NCI-H345 (cell line): Measurements from ENCODE around the gene PXN.

Source experiments
- DNase-seq: peaks from one replicate; lab custom pipeline; 2025; lab: John Stamatoyannopoulos, UW

Gene PXN

GRCh38 chr12:120172053-120172452 is 93.5 kb downstream of the PXN start:
- no peak for DNase-seq

- DNase-seq = no peak
Observed at GRCh38 chr12:120170631-120171030, 94.9 kb downstream of the PXN start.

GRCh38 chr12:120169946-120170345 is 95.6 kb downstream of the PXN start:
- DNase-seq = no peak

DNA sequence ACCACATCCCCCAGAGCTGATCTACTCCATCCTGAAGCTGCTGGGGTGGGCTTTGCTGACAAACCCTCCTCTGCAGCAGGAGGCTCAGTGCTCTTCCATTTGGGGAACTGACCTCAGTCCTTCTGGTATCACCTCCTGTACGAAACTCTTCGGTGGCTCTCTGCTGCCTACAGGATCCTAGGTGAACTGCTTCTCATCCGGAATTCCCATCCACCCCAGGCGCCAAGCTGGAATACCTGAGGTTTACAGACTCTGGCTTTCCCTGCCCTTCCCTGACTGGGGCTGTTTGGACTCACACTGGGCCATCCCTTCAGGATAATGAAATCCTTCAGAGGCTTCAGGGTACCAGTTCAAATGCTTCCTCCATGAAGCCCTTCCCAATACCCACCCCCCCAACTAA is 97.2 kb downstream of the PXN start:
- DNase-seq = no peak

DNA sequence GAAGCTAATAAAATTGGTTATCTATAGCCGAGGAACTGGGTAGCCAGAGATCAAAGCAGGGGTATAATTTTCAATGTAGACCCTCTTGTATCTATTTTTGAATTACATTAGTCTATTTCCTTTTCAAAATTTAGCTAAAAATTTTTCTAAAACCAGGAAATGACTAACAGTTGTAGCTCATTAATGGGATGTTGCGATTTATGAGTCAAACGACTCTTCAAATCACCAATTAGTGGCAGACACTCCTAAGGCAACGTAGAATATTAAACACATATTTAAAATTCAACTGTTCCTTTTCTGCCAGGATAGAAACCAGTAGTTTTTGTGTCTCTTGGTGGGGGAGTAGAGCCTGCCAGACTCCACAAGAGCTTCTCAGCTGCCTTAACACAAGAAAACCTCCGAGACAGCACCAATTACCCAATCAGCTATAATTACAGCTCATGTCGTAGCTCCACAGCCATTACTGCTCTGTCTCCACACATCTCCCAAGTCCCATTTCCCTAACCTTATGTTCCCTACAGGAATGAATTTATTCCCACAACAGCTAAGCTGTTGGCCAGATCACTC is 97.9 kb downstream of the PXN start:
- no peak for DNase-seq

DNA sequence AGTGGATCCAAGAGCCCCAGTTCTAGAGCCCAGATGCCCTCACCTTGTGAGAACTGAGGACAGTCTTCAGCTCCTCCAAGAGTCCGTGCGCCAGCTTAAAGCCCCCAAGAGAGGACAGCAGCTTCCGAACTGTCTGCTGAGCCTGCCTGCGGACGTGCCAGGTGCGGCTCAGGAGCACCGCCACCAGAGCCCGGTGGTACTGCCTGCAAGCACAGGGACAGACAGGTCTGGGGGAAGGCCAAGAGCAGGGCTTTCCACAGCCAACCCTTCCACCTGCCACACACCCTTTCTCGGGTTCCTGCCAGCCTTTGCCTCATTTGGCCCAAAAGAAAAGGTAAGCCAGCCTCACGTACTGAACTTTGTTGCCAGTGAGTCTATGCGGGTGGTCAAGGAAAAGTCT is 101.2 kb downstream of the PXN start:
- DNase-seq = no peak

GRCh38 chr12:120162763-120163162 is 102.8 kb downstream of the PXN start:
- no peak for DNase-seq

DNA sequence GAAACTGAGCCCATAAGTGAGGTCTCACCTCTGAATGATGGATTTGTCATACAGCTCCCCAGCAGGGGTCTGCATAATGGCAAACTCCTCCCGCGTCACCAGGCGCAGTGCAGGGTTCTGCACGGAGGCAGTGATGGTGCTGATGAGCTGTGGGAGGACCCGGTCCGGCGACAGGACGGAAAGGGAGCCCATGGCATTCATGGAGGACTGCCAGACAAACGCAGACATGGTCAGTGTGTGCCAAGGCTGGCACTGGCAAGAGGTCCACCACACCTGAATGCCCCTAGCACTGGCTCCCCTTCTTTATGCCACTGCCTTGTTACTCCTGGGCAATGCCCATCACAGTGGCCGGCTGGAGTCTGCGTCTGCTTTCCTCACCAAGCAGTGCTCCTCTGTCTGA is 103.7 kb downstream of the PXN start:
- no peak for DNase-seq
